ENCODE data around the gene SLC1A5. TPM values are rescaled to one million over a fixed set of nuclear protein-coding genes. Genes with fewer than 3 reads are reported as not detected.

The SLC1A5 gene
- total and polyA plus RNA-seq, 2 donors (not counting 3 experiments of a cell fraction or from before 2014, with no cell fraction given) = 114 TPM

DNA sequence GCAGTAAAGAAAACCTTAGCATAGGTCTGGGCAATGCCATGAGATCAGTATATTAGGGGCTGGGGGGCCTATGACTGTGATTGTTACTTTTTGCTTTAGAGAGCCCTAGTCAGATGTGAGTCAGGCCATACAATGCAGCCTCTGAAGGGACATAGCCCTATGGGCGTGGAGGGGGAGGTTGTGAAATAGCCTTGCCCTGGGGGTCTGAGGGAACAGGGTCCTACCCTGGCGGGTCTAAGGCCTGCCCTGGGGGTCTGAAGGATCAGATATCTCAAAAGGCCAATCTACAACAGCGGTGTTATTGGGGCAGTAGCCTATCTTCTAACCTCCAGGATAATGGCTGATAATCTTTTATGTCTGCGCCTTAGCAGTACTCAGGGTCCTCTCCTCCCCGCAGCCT lies 13.8 kb upstream of the SLC1A5 start:
- Histone ChIP-seq H3K79me2 (ENCODE audit: control insufficient read depth, insufficient read depth, low read length) (no peaks in the 10 kb centered on the region), H2AFZ (ENCODE audit: low read depth, low read length) (no peak overlapping the region), H3K9ac (replicated peaks; ENCODE audit: extremely low read depth, insufficient read depth, low read length) (no peak overlapping the region), H3K4me1 (ENCODE audit: control insufficient read depth, extremely low read depth, insufficient read depth, low read length) (no peaks in the 10 kb centered on the region), H3K9me1 (replicated peaks; ENCODE audit: control insufficient read depth, extremely low read depth, insufficient read depth, low read length) (no peaks in the 10 kb centered on the region), H3K9me3 (replicated peaks; ENCODE audit: control insufficient read depth, insufficient read depth, low read length) (no peaks in the 10 kb centered on the region), H3K4me3 (replicated peaks in 1 of 3; ENCODE audit: insufficient read depth in 1 of 3, low read depth in 1 of 3, low read length in 3 of 3) (no peak overlapping the region), H4K20me1 (replicated peaks; ENCODE audit: control insufficient read depth, extremely low read depth, insufficient read depth, low read length) (no peaks in the 10 kb centered on the region), H3K4me2 (ENCODE audit: insufficient read depth, low read length) (no peak overlapping the region), H3K27me3 (ENCODE audit: control insufficient read depth in 2 of 2, insufficient read depth in 2 of 2, low read length in 2 of 2) (no peaks in the 10 kb centered on the region), H3K27ac (ENCODE audit: insufficient read depth, low read depth, low read length) (no peak overlapping the region), H3K36me3 (ENCODE audit: control insufficient read depth in 2 of 2, extremely low read depth in 1 of 2, insufficient read depth in 2 of 2, low read length in 2 of 2) (no peaks in the 10 kb centered on the region)
- intact Hi-C loops (cut with micrococcal nuclease) = no loop called here
- TF ChIP-seq MYC (IDR thresholded peaks at IDR 0.05; ENCODE audit: low read depth, low read length) (no peak), FOS (IDR thresholded peaks at IDR 0.05; ENCODE audit: borderline replicate concordance, insufficient read depth, low read length) (no peak), JUN (IDR thresholded peaks at IDR 0.05; ENCODE audit: borderline replicate concordance, insufficient read depth, insufficient read length, low read depth) (no peak), EZH2 (IDR thresholded peaks at IDR 0.05; ENCODE audit: borderline replicate concordance, low read depth, low read length, severe bottlenecking) (no peak), POLR2AphosphoS5 (IDR thresholded peaks at IDR 0.05; ENCODE audit: insufficient read depth, low read depth, low read length) (no peak), GATA2 (IDR thresholded peaks at IDR 0.05; ENCODE audit: insufficient read depth, insufficient read length, low read depth, low read length) (no peak), POLR2A (IDR thresholded peaks at IDR 0.05; ENCODE audit: low read depth, low read length) (no peak)
- TF ChIP-seq, protein P1, sequence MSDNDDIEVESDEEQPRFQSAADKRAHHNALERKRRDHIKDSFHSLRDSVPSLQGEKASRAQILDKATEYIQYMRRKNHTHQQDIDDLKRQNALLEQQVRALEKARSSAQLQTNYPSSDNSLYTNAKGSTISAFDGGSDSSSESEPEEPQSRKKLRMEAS (IDR thresholded peaks at IDR 0.05; ENCODE audit: insufficient read depth, insufficient read length) = no peak
- TF ChIP-seq, protein P2, sequence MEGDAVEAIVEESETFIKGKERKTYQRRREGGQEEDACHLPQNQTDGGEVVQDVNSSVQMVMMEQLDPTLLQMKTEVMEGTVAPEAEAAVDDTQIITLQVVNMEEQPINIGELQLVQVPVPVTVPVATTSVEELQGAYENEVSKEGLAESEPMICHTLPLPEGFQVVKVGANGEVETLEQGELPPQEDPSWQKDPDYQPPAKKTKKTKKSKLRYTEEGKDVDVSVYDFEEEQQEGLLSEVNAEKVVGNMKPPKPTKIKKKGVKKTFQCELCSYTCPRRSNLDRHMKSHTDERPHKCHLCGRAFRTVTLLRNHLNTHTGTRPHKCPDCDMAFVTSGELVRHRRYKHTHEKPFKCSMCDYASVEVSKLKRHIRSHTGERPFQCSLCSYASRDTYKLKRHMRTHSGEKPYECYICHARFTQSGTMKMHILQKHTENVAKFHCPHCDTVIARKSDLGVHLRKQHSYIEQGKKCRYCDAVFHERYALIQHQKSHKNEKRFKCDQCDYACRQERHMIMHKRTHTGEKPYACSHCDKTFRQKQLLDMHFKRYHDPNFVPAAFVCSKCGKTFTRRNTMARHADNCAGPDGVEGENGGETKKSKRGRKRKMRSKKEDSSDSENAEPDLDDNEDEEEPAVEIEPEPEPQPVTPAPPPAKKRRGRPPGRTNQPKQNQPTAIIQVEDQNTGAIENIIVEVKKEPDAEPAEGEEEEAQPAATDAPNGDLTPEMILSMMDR (IDR thresholded peaks at IDR 0.05; ENCODE audit: extremely low read depth in 1 of 2, insufficient read depth in 1 of 2, low read depth in 1 of 2, low read length in 2 of 2) = no peak
- POLR2A ChIA-PET = no interaction called here
- dilution Hi-C loops (cut with MboI; ENCODE audit: extremely low pct_ligation_motif_present, low sequenced_read_pairs) = no loop called here
- no TSS peak for BruUV-seq (replicated peaks)
- CTCF ChIA-PET = interaction anchor here (0.8 kb wide), 1 partner anchor 38 kb away, joined by 3 read pairs; no protein-coding TSS in a partner anchor
- FAIRE-seq (no peak), DNase-seq (ENCODE audit: low read depth, low spot score) (no peak)

All from endothelial cell of umbilical vein (primary cell).